H9 (cell line): ENCODE data around the gene ZFPM1. TPM values are rescaled to one million over a fixed set of nuclear protein-coding genes. Genes with fewer than 3 reads are reported as not detected.

Experiments
- DNase-seq: peaks from one replicate; pipeline ENCODE4 v3.0.0-alpha.2; 2017
- H2AFZ ChIP-seq: one replicate; pipeline ENCODE4 v1.6.1; 2013; ENCODE audit warnings: mild to moderate bottlenecking, low read length, control low read depth, moderate library complexity
- H2AK5ac ChIP-seq: 2 replicates; pipeline ENCODE4 v1.6.1; 2013; ENCODE audit warnings: low read length, control low read depth, mixed read lengths; ENCODE audit not compliant: insufficient read length
- H2BK120ac ChIP-seq: one replicate; pipeline ENCODE4 v1.6.1; 2013; ENCODE audit warnings: low read depth, mild to moderate bottlenecking, low read length, control low read depth, inconsistent platforms; ENCODE audit not compliant: poor library complexity, severe bottlenecking
- H2BK12ac ChIP-seq: 2 replicates; pipeline ENCODE4 v1.6.1; 2013; ENCODE audit warnings: low read length, control low read depth, mixed read lengths, low read depth; ENCODE audit not compliant: insufficient read length
- H2BK15ac ChIP-seq: 2 replicates; pipeline ENCODE4 v1.6.1; 2013; ENCODE audit warnings: low read depth, low read length, control low read depth
- H2BK20ac ChIP-seq: one replicate; pipeline ENCODE4 v1.6.1; 2013; ENCODE audit warnings: low read depth, mild to moderate bottlenecking, low read length, control low read depth, inconsistent platforms; ENCODE audit not compliant: poor library complexity, severe bottlenecking
- H2BK5ac ChIP-seq: 2 replicates; pipeline ENCODE4 v1.6.1; 2013; ENCODE audit warnings: low read length, control low read depth, mixed read lengths; ENCODE audit not compliant: insufficient read length
- H3K14ac ChIP-seq: 2 replicates; pipeline ENCODE4 v1.6.1; 2013; ENCODE audit warnings: low read length, control low read depth; ENCODE audit not compliant: insufficient read depth
- H3K18ac ChIP-seq: 2 replicates; pipeline ENCODE4 v1.6.1; 2013; ENCODE audit warnings: low read depth, mild to moderate bottlenecking, mixed read lengths, low read length, control low read depth; ENCODE audit not compliant: insufficient read length
- H3K23ac ChIP-seq: 2 replicates; pipeline ENCODE4 v1.6.1; 2013; ENCODE audit warnings: low read length, control low read depth, mixed read lengths, low read depth; ENCODE audit not compliant: insufficient read length
- H3K23me2 ChIP-seq: 2 replicates; pipeline ENCODE4 v1.6.1; 2013; ENCODE audit warnings: low read depth, mild to moderate bottlenecking, mixed read lengths, low read length, control low read depth; ENCODE audit not compliant: insufficient read length, poor library complexity, severe bottlenecking
- H3K27ac ChIP-seq: 2 replicates; pipeline ENCODE4 v1.5.1; 2013; ENCODE audit warnings: low read length, control low read depth, mixed read lengths, low read depth; ENCODE audit not compliant: insufficient read length
- H3K27me3 ChIP-seq: 2 replicates; pipeline ENCODE4 v1.6.1; 2013; ENCODE audit warnings: low read length, control low read depth, inconsistent platforms; ENCODE audit not compliant: insufficient read depth
- H3K4ac ChIP-seq: 2 replicates; pipeline ENCODE4 v1.6.1; 2013; ENCODE audit warnings: low read depth, mild to moderate bottlenecking, control low read depth, inconsistent platforms, low read length, moderate library complexity
- H3K4me1 ChIP-seq: 2 replicates; pipeline ENCODE4 v1.6.1; 2013; ENCODE audit warnings: low read length, control low read depth, inconsistent platforms; ENCODE audit not compliant: insufficient read depth
- H3K4me2 ChIP-seq: 2 replicates; pipeline ENCODE4 v1.6.1; 2013; ENCODE audit warnings: low read length, control low read depth, mixed read lengths; ENCODE audit not compliant: insufficient read length, insufficient read depth
- H3K56ac ChIP-seq: 2 replicates; pipeline ENCODE4 v1.6.1; 2013; ENCODE audit warnings: low read depth, mild to moderate bottlenecking, mixed read lengths, low read length, control low read depth; ENCODE audit not compliant: insufficient read length
- H3K79me1 ChIP-seq: 2 replicates; pipeline ENCODE4 v1.6.1; 2013; ENCODE audit warnings: low read depth, mild to moderate bottlenecking, moderate library complexity, low read length, control low read depth, inconsistent platforms; ENCODE audit not compliant: insufficient read depth, poor library complexity, severe bottlenecking
- H3K79me2 ChIP-seq: 2 replicates; pipeline ENCODE4 v1.6.1; 2013; ENCODE audit warnings: low read length, control low read depth, inconsistent platforms; ENCODE audit not compliant: insufficient read depth
- H3K9ac ChIP-seq: 2 replicates; pipeline ENCODE4 v1.6.1; 2013; ENCODE audit warnings: low read length, control low read depth, mixed read lengths; ENCODE audit not compliant: insufficient read length; ENCODE audit errors: extremely low read depth
- H3K9me3 ChIP-seq: one replicate; pipeline ENCODE4 v1.6.1; 2013; ENCODE audit warnings: low read depth, low read length, inconsistent platforms; ENCODE audit not compliant: control insufficient read depth
- H3T11ph ChIP-seq: one replicate; pipeline ENCODE4 v1.6.1; 2013; ENCODE audit warnings: mild to moderate bottlenecking, low read length, control low read depth, inconsistent platforms
- H4K20me1 ChIP-seq: one replicate; pipeline ENCODE4 v1.6.1; 2013; ENCODE audit not compliant: control insufficient read depth, insufficient read length, insufficient read depth
- H4K5ac ChIP-seq: 2 replicates; pipeline ENCODE4 v1.6.1; 2013; ENCODE audit warnings: low read depth, mild to moderate bottlenecking, mixed read lengths, low read length, control low read depth; ENCODE audit not compliant: insufficient read length
- H4K8ac ChIP-seq: replicated peaks from 2 replicates; pipeline ENCODE4 v1.6.1; 2013; ENCODE audit warnings: low read length, control low read depth, mixed read lengths, low read depth; ENCODE audit not compliant: insufficient read length
- H4K91ac ChIP-seq: 2 replicates; pipeline ENCODE4 v1.6.1; 2013; ENCODE audit warnings: low read depth, mild to moderate bottlenecking, moderate library complexity, mixed read lengths, low read length, control low read depth; ENCODE audit not compliant: insufficient read length
- H3K27ac Mint-ChIP-seq, 3 experiments: 2 replicates in 2 of 3; 3 replicates in 1 of 3; pipeline ENCODE4 v1.8.0; 2020 to 2021; ENCODE audit warnings: mixed read lengths in 3 of 3, mild to moderate bottlenecking in 1 of 3, moderate library complexity in 1 of 3
- H3K27me3 Mint-ChIP-seq: 2 replicates; pipeline ENCODE4 v1.8.0; 2021; ENCODE audit warnings: low read depth, mild to moderate bottlenecking, moderate library complexity, mixed read lengths
- H3K36me3 Mint-ChIP-seq, 3 experiments: 2 replicates in 2 of 3; 3 replicates in 1 of 3; pipeline ENCODE4 v1.8.0; 2020 to 2021; ENCODE audit warnings: low read depth in 3 of 3, mixed read lengths in 3 of 3; ENCODE audit not compliant: insufficient read depth in 1 of 3
- H3K4me1 Mint-ChIP-seq, 2 experiments: 2 replicates each; pipeline ENCODE4 v1.8.0; 2020; ENCODE audit warnings: mixed read lengths in 2 of 2
- H3K4me3 Mint-ChIP-seq, 2 experiments: 2 replicates in 1 of 2; 3 replicates in 1 of 2; pipeline ENCODE4 v1.8.0; 2020 to 2021; ENCODE audit warnings: mild to moderate bottlenecking in 2 of 2, mixed read lengths in 2 of 2, moderate library complexity in 1 of 2
- H3K9me3 Mint-ChIP-seq, 2 experiments: 2 replicates in 1 of 2; 3 replicates in 1 of 2; pipeline ENCODE4 v1.8.0; 2020; ENCODE audit warnings: mild to moderate bottlenecking in 2 of 2, mixed read lengths in 2 of 2, moderate library complexity in 1 of 2
- WGBS: extraction: QIAGEN DNeasy Blood & Tissue Kit; methylation state at CpG from one replicate; pipeline ENCODE4 v1.1.7; 2013; ENCODE audit warnings: missing lambda C conversion rate, low lambda C conversion rate, mixed read lengths; ENCODE audit not compliant: insufficient read length; ENCODE audit errors: extremely low coverage; 5-methylcytosine and 5-hydroxymethylcytosine counted together
- total RNA-seq: library from RNA; stranded (reverse); gene quantifications from 2 replicates; pipeline ENCODE4 v1.2.1, GENCODE V29; 2021
- TF ChIP-seq, protein P1 (sequence below): fragments of 200-600 bp; sonication (generic); conservative IDR thresholded peaks from 3 replicates; pipeline ENCODE4 v1.8.0; 2021; ENCODE audit warnings: antibody characterized with exemption, mild to moderate bottlenecking

ZFPM1 gene
- total RNA-seq, 1 experiment from 2014 or later: 3.6 TPM

DNA sequence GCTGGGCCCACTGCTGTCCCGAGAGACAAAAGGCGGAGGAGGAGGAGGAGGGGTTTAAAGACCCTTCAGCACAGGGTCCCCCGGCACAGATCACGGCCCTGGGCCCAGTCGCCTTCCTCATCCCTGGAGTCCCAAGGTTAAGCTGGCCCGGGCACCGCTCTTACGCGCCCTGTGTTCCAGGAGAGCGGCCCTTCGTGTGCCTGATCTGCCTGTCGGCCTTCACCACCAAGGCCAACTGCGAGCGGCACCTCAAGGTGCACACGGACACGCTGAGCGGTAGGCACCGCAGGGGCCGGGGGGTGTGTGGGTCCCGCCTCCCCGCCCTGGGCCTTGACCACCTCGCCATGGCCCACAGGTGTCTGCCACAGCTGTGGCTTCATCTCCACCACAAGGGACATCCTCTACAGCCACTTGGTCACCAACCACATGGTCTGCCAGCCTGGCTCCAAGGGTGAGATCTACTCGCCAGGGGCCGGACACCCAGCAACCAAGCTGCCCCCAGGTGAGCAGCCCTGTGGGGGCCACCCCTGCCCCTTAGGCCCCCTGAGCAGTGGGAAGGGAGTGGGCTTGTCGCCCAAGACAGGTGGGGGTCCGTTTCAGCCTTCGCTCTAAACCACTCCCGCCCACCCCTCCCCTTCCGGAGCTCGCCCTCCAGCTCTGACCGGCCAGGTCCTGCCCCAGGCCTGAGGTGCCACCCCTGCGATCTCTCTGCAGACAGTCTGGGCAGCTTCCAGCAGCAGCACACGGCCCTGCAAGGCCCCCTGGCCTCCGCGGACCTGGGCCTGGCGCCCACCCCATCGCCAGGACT lies 79.6 kb downstream of the ZFPM1 start:
- peaks cover 7% of the 10 kb centered on the region for H3K27me3 Mint-ChIP-seq
- no peak overlapping the region for H2BK20ac ChIP-seq
- H3K4me2 ChIP-seq: no peak overlapping the region
- peaks cover 7% of the 10 kb centered on the region for H3K23me2 ChIP-seq
- no peak overlapping the region for H4K5ac ChIP-seq
- H3K27ac Mint-ChIP-seq: no peak overlapping the region
- H3K4me1 Mint-ChIP-seq: peaks cover 2 to 15% of the 10 kb centered on the region in 2 experiments; a peak in 3 of 4 replicates
- no peak overlapping the region; the same call in 1 of the 2 replicates for H2BK15ac ChIP-seq
- H3K9me3 ChIP-seq: no peaks in the 10 kb centered on the region
- DNase-seq: no peak
- H3K14ac ChIP-seq: no peak overlapping the region; the same call in 1 of the 2 replicates
- WGBS: no CpG with 5 or more reads among the region's 37 CpGs
- H3K79me2 ChIP-seq: no peaks in the 10 kb centered on the region
- H3K18ac ChIP-seq: no peak overlapping the region
- no peak overlapping the region for H3K4ac ChIP-seq
- no peak overlapping the region for H3K27ac ChIP-seq
- H2BK120ac ChIP-seq: no peak overlapping the region
- peaks cover 4 to 21% (median 12%) of the 10 kb centered on the region in 3 experiments; a peak in 6 of 7 replicates for H3K36me3 Mint-ChIP-seq
- no peaks in the 10 kb centered on the region for H3K4me1 ChIP-seq
- H2BK12ac ChIP-seq: no peak overlapping the region
- no peak overlapping the region for H2AK5ac ChIP-seq
- H2BK5ac ChIP-seq: no peak overlapping the region
- H4K8ac ChIP-seq: no peak overlapping the region
- no peak overlapping the region for H3K56ac ChIP-seq
- H4K20me1 ChIP-seq: no peaks in the 10 kb centered on the region
- H3K23ac ChIP-seq: no peak overlapping the region
- H3K9me3 Mint-ChIP-seq: no peaks in the 10 kb centered on the region
- no peak overlapping the region for H2AFZ ChIP-seq
- no peak overlapping the region for H3K9ac ChIP-seq
- H3K79me1 ChIP-seq: no peaks in the 10 kb centered on the region
- no peak overlapping the region for H4K91ac ChIP-seq
- no peaks in the 10 kb centered on the region for H3K27me3 ChIP-seq
- H3K4me3 Mint-ChIP-seq: peak overlapping the region; percentile 44 to 60
- no peak overlapping the region for H3T11ph ChIP-seq
- TF ChIP-seq, protein P1, sequence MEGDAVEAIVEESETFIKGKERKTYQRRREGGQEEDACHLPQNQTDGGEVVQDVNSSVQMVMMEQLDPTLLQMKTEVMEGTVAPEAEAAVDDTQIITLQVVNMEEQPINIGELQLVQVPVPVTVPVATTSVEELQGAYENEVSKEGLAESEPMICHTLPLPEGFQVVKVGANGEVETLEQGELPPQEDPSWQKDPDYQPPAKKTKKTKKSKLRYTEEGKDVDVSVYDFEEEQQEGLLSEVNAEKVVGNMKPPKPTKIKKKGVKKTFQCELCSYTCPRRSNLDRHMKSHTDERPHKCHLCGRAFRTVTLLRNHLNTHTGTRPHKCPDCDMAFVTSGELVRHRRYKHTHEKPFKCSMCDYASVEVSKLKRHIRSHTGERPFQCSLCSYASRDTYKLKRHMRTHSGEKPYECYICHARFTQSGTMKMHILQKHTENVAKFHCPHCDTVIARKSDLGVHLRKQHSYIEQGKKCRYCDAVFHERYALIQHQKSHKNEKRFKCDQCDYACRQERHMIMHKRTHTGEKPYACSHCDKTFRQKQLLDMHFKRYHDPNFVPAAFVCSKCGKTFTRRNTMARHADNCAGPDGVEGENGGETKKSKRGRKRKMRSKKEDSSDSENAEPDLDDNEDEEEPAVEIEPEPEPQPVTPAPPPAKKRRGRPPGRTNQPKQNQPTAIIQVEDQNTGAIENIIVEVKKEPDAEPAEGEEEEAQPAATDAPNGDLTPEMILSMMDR: no peak
